HG03439 (cell line): ENCODE results near the gene GCK.

Experiments used
- ATAC-seq: cut with Tn5 transposase; IDR thresholded peaks from one replicate; pipeline ENCODE4 v1.9.1; 2021; ENCODE audit warnings: mild to moderate bottlenecking, moderate library complexity; ENCODE audit not compliant: unreplicated experiment

GCK gene

GRCh38 chr7:44123190-44124003 is 65.8 kb downstream of the GCK start, which contains the start of gene POLD2:
Gene POLD2, minus strand, starts transcription at chr7:44123548. Its CDS starts 1,495 bp downstream, at chr7:44122053.
- ATAC-seq, result peak; percentile 98

GRCh38 chr7:44122529-44122928 is 66.7 kb downstream of the GCK start:
- no peak for ATAC-seq

GRCh38 chr7:44121761-44122420 is 67.3 kb downstream of the GCK start:
- no peak for ATAC-seq

- ATAC-seq, result no peak
Observed at GRCh38 chr7:44120395-44120794, 68.8 kb downstream of the GCK start.

- ATAC-seq, result no peak
Observed at GRCh38 chr7:44119829-44120380, 69.3 kb downstream of the GCK start.

GRCh38 chr7:44117801-44118429 is 71.3 kb downstream of the GCK start:
- no peak for ATAC-seq

GRCh38 chr7:44116789-44117666 is 72.2 kb downstream of the GCK start:
- no peak for ATAC-seq

GRCh38 chr7:44116087-44116788 is 73.0 kb downstream of the GCK start:
- no peak for ATAC-seq

- no peak for ATAC-seq
Observed at GRCh38 chr7:44114586-44115310, 74.5 kb downstream of the GCK start.

GRCh38 chr7:44113764-44114354 is 75.4 kb downstream of the GCK start:
- ATAC-seq, result no peak

GRCh38 chr7:44112997-44113763 is 76.1 kb downstream of the GCK start:
- no peak for ATAC-seq

GRCh38 chr7:44112231-44112996 is 76.8 kb downstream of the GCK start:
- no peak for ATAC-seq

- no peak for ATAC-seq
Observed at GRCh38 chr7:44111761-44112160, 77.5 kb downstream of the GCK start.

- ATAC-seq, result no peak
Observed at GRCh38 chr7:44110719-44111635, 78.3 kb downstream of the GCK start.

- ATAC-seq, result no peak
Observed at GRCh38 chr7:44109991-44110390, 79.2 kb downstream of the GCK start.
